ENCODE results near the gene GJA5.

DNA sequence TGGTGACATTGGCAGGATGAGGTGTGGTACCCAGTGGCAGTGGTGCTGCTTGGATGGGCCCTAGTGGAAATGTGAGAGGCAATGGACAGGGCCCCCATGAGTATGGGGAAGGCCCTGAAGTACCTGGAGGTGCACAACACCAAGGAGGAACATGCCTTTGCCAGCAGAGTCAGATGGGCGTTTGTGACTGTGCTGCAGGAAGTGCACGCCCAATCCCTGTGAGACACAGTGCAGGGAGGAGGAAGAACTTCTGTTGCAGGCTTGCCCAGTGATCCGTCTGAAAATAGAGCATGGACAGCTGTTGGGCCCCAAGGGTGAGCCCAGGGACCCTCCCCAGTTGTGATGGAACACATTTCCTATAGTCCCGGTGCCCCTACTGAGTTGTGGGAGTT, 42.7 kb downstream of the GJA5 start:
- TF ChIP-seq POLR2A (IDR thresholded peaks at IDR 0.05) (no peak), CTCF (IDR thresholded peaks at IDR 0.05) (no peak)

Data from right lobe of liver (tissue), 4 donors.